Measurements from ENCODE around the gene OXT. TPM values are rescaled to one million over a fixed set of nuclear protein-coding genes. Genes with fewer than 3 reads are reported as not detected.

OXT gene
- total and polyA plus RNA-seq, 2 of the 8 experiments (the other 6 are each of a cell fraction or from before 2014, with no cell fraction given), result not detected

DNA sequence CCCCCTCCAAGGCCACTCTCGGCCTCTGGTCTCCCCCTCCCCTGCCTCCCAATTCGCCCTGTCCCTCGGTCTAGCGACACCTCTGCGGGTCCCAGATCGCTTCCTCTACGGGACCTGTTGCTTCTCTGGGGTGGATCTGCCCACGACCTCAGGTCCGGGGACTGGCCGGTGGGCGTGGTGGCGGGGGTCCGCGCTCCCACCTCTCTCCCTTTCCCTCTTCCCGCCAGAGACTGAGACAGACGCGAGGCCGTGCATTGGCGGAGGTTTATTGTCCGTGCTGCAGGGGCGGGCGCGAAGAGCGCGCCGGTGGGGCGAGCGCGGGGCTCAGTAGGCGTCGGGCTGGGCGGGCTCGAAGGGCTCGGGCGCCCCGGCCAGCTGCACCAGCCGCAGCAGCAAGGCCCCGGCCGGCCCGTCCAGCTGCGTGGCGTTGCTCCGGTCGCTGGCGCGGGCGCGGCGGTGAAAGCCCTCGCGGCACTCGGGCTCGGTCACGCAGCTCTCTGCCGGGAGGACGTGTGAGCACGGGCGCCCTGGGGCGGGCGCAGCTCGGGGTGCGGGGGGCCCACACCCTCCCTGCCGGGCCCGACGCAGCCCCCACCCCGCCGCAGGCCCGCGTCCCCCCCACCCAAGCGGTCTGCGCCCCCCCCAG lies 11.0 kb downstream of the OXT start:
- no peak for DNase-seq (ENCODE audit: low read depth in 1 of 2, low spot score in 2 of 2)
- Histone ChIP-seq H3K4me2 (ENCODE audit: insufficient read depth in 1 of 2, low read depth in 2 of 2, low read length in 2 of 2) (peak overlapping the region; percentile 62 to 86), H4K5ac (ENCODE audit: insufficient read length, low read depth, low read length) (no peak overlapping the region), H2BK5ac (ENCODE audit: low read depth, low read length) (no peak overlapping the region), H2BK12ac (ENCODE audit: low read depth, low read length) (0 out of 2 replicates have a peak overlapping the region, but pooled peaks have one; percentile 23), H3K18ac (ENCODE audit: extremely low read depth, low read length) (peak overlapping the region; percentile 81), H4K91ac (replicated peaks; ENCODE audit: insufficient read length, low read length) (no peak overlapping the region), H3K79me1 (ENCODE audit: low read depth, low read length) (no peaks in the 10 kb centered on the region), H3K79me2 (ENCODE audit: control insufficient read depth in 1 of 2, insufficient read depth in 2 of 2, low read length in 2 of 2) (no peaks in the 10 kb centered on the region), H3K14ac (ENCODE audit: insufficient read length) (no peak overlapping the region), H2BK15ac (ENCODE audit: low read length) (no peak overlapping the region), H2AK5ac (ENCODE audit: low read depth, low read length) (no peak overlapping the region), H3K23ac (ENCODE audit: insufficient read length) (no peak overlapping the region), H3K23me2 (ENCODE audit: low read depth, low read length) (peaks cover 11% of the 10 kb centered on the region; the same call in 1 of the 2 replicates), H4K20me1 (replicated peaks in 1 of 2; ENCODE audit: control insufficient read depth in 1 of 2, insufficient read depth in 2 of 2, low read length in 2 of 2) (no peaks in the 10 kb centered on the region), H3K4ac (replicated peaks; ENCODE audit: insufficient read length, low read depth, low read length) (no peak overlapping the region), H4K8ac (ENCODE audit: extremely low read depth, insufficient read depth, low read length) (no peak overlapping the region), H3K9ac (replicated peaks in 1 of 4; ENCODE audit: extremely low read depth in 1 of 4, low read depth in 3 of 4, low read length in 3 of 4) (no peak overlapping the region), H3K4me1 (replicated peaks in 1 of 4; ENCODE audit: control insufficient read depth in 3 of 4, insufficient read depth in 4 of 4, low read length in 3 of 4) (peaks cover 0 to 8% (median 6%) of the 10 kb centered on the region in 4 experiments; a peak in 5 of 7 replicates), H3K9me3 (ENCODE audit: insufficient read depth in 2 of 2, low read depth in 1 of 2, low read length in 1 of 2) (no peaks in the 10 kb centered on the region), H2BK20ac (ENCODE audit: low read length) (no peak overlapping the region), H3K4me3 (ENCODE audit: extremely low read depth in 1 of 4, insufficient read depth in 2 of 4, low read depth in 3 of 4, low read length in 4 of 4) (peak overlapping the region; percentile 6 to 63 (median 18); a peak in 6 of 8 replicates), H3K27me3 (replicated peaks in 1 of 4; ENCODE audit: control insufficient read depth in 3 of 4, extremely low read depth in 1 of 4, insufficient read depth in 3 of 4, low read length in 3 of 4) (peaks cover 27 to 43% (median 37%) of the 10 kb centered on the region in 4 experiments), H3K36me3 (ENCODE audit: control insufficient read depth in 2 of 4, insufficient read depth in 4 of 4, low read length in 3 of 4) (no peaks in the 10 kb centered on the region), H2AFZ (ENCODE audit: low read length) (peak overlapping the region; percentile 93; the same call in 1 of the 2 replicates), H3K56ac (replicated peaks; ENCODE audit: insufficient read length, low read depth, low read length) (no peak overlapping the region), H2BK120ac (replicated peaks; ENCODE audit: low read depth, low read length) (no peak overlapping the region), H3K27ac (ENCODE audit: low read depth, low read length) (no peak overlapping the region)
- no peak for FAIRE-seq
- CTCF ChIA-PET (ENCODE audit: partially characterized antibody), result interaction anchor here (0.6 to 0.9 kb wide), 3 partner anchors 25 to 1171 kb away, joined by 3 to 4 read pairs (median 4); no protein-coding TSS in a partner anchor
- POLR2A ChIA-PET (ENCODE audit: partially characterized antibody), result interaction anchor here (2.7 kb wide), 1 partner anchor 10 kb away, joined by 14 read pairs; no protein-coding TSS in a partner anchor
- 20% methylated on average over 28 of the region's 71 CpGs; no CpG with 5 or more reads in 1 of the 2 experiments for WGBS, 2 experiments (ENCODE audit: extremely low coverage in 1 of 2, insufficient coverage in 1 of 2, insufficient read length in 1 of 2, insufficient replicate concordance in 2 of 2, low coverage in 1 of 2, low lambda C conversion rate in 2 of 2, missing lambda C conversion rate in 1 of 2)
- no peak for TF ChIP-seq TAF7 (optimal IDR thresholded peaks at IDR 0.05; ENCODE audit: borderline replicate concordance, low read depth, low read length)

All from H1 (cell line).